Measurements from ENCODE around the gene PCBD2. TPM values are rescaled to one million over a fixed set of nuclear protein-coding genes. Genes with fewer than 3 reads are reported as not detected.

The PCBD2 gene
- total RNA-seq, 2 experiments from 2014 or later, result 10.5 to 11.3 TPM

Other genes with a start within 250 kb of the PCBD2 start
- 10 to 100 TPM; 22.6 to 24.7 TPM for gene CAMLG, start 166.6 kb upstream of the PCBD2 start, total RNA-seq
- 10 to 100 TPM; 80.4 to 81.7 TPM for gene DDX46, start 146.4 kb upstream of the PCBD2 start, total RNA-seq
- gene C5orf24, start 59.2 kb upstream of the PCBD2 start, total RNA-seq, result 10 to 100 TPM; 26.2 to 29.2 TPM
- 10 to 100 TPM; 33.7 to 43.3 TPM for gene TXNDC15, start 30.8 kb upstream of the PCBD2 start, total RNA-seq
- gene CATSPER3, start 62.8 kb downstream of the PCBD2 start, total RNA-seq, result under 1 TPM; 0.17 TPM
- under 1 TPM; 0.10 to 0.15 TPM for gene PITX1, start 129.1 kb downstream of the PCBD2 start, total RNA-seq

Measured in activated CD8-positive, alpha-beta memory T cell treated with anti-CD3 and anti-CD28 coated beads for 36 hours (primary cell).